OCI-LY7 (cell line): Measurements from ENCODE around the gene SPDL1. TPM values are rescaled to one million over a fixed set of nuclear protein-coding genes. Genes with fewer than 3 reads are reported as not detected.

Experiments used
- BruUV-seq: library from RNA; stranded (reverse); fragments of 400-500 nt; replicated peaks from 2 replicates; lab custom pipeline; 2021; lab: Mats Ljungman, UMichigan
- CTCF ChIA-PET: fragments of 300-600 bp; sonication (Branson Sonifier 250); formaldehyde crosslinking; loops from one replicate; lab custom pipeline; 2022; ENCODE audit warnings: antibody characterized with exemption; ENCODE audit not compliant: unreplicated experiment; lab: Charles Lee
- POLR2A ChIA-PET: fragments of 300-600 bp; sonication (Branson Sonifier 250); formaldehyde crosslinking; loops from one replicate; lab custom pipeline; 2022; ENCODE audit warnings: antibody characterized with exemption; lab: Charles Lee
- DNase-seq: peaks from one replicate; pipeline ENCODE4 v3.0.0-alpha.2; 2015; ENCODE audit warnings: low spot score
- H2AFZ ChIP-seq: fragments of 200-600 bp; sonication (generic), shearing (Covaris generic); 2 replicates; pipeline ENCODE4 v1.6.1; 2014; ENCODE audit warnings: mild to moderate bottlenecking, antibody characterized with exemption, low read length, moderate library complexity
- H3K27ac ChIP-seq: fragments of 200-600 bp; sonication (generic); 2 replicates; pipeline ENCODE4 v1.5.1; 2014; ENCODE audit warnings: mixed run types, low read depth, mild to moderate bottlenecking, moderate library complexity, low read length, inconsistent platforms; ENCODE audit not compliant: poor library complexity, severe bottlenecking
- H3K36me3 ChIP-seq: fragments of 200-600 bp; sonication (generic); 2 replicates; pipeline ENCODE4 v1.6.1; 2014; ENCODE audit warnings: mild to moderate bottlenecking, antibody characterized with exemption, low read length, moderate library complexity, mixed read lengths; ENCODE audit not compliant: insufficient read depth
- H3K4me1 ChIP-seq: fragments of 200-600 bp; sonication (generic); 2 replicates; pipeline ENCODE4 v1.5.1; 2014; ENCODE audit warnings: mild to moderate bottlenecking, low read length; ENCODE audit not compliant: insufficient read depth, poor library complexity, severe bottlenecking
- H3K4me2 ChIP-seq: fragments of 200-600 bp; sonication (generic); 2 replicates; pipeline ENCODE4 v1.6.1; 2014; ENCODE audit warnings: mild to moderate bottlenecking, low read length
- H3K4me3 ChIP-seq: fragments of 200-600 bp; sonication (generic); 2 replicates; pipeline ENCODE4 v1.5.1; 2014; ENCODE audit warnings: mild to moderate bottlenecking, low read depth, low read length; ENCODE audit not compliant: poor library complexity, severe bottlenecking
- H3K79me2 ChIP-seq: fragments of 200-600 bp; sonication (generic); 2 replicates; pipeline ENCODE4 v1.6.1; 2016; ENCODE audit warnings: low read depth, mild to moderate bottlenecking, low read length, moderate library complexity, mixed read lengths; ENCODE audit not compliant: insufficient read depth
- H3K9me2 ChIP-seq: fragments of 200-600 bp; sonication (generic); 2 replicates; pipeline ENCODE4 v1.6.1; 2016; ENCODE audit warnings: mild to moderate bottlenecking, low read length, mixed read lengths; ENCODE audit not compliant: insufficient read depth
- H3K9me3 ChIP-seq: fragments of 200-600 bp; sonication (generic); 2 replicates; pipeline ENCODE4 v1.6.1; 2014; ENCODE audit warnings: mild to moderate bottlenecking, mixed run types, low read length, mixed read lengths
- H4K20me1 ChIP-seq: fragments of 200-600 bp; sonication (generic); 2 replicates; pipeline ENCODE4 v1.6.1; 2014; ENCODE audit warnings: mild to moderate bottlenecking, antibody characterized with exemption, low read length, moderate library complexity, mixed read lengths; ENCODE audit not compliant: insufficient read depth
- CTCF ChIP-seq: fragments of 200-600 bp; sonication (generic); conservative IDR thresholded peaks from 2 replicates; pipeline ENCODE4 v1.5.1; 2014; ENCODE audit warnings: mild to moderate bottlenecking, antibody characterized with exemption, low read length, moderate library complexity, mixed read lengths
- EZH2phosphoT487 ChIP-seq: fragments of 200-600 bp; sonication (generic); IDR thresholded peaks from 2 replicates; pipeline ENCODE4 v1.6.1; 2018; ENCODE audit warnings: low read depth, borderline replicate concordance, mild to moderate bottlenecking, mixed run types, antibody characterized with exemption, low read length, moderate library complexity, mixed read lengths
- intact Hi-C: fragments of 100-400 bp; cut with micrococcal nuclease; formaldehyde crosslinking; loops from one replicate; pipeline ENCODE4 v1.10.0; 2022; ENCODE audit not compliant: unreplicated experiment
- total RNA-seq, 2 experiments: library from RNA; depleted of rRNA in 1 of 2; stranded (reverse); fragments of >200 nt in 1 of 2; shearing (Covaris generic) in 1 of 2; gene quantifications; 2 replicates each; pipeline ENCODE4 v1.2.3, GENCODE V29; 2014 to 2022

The SPDL1 gene
- total RNA-seq, 2 experiments from 2014 or later: 27.4 to 65.9 TPM

GRCh38 chr5:169584998-169585451 is 1.5 kb downstream of the SPDL1 start:
- H3K79me2 ChIP-seq: peaks cover 46% of the 10 kb centered on the region

GRCh38 chr5:169590602-169591001 is 7.0 kb downstream of the SPDL1 start:
- no peak overlapping the region for H3K27ac ChIP-seq
- BruUV-seq: no TSS peak
- peaks cover 27% of the 10 kb centered on the region for H3K79me2 ChIP-seq
- POLR2A ChIA-PET: interaction anchor here (0.7 to 2.3 kb wide), 2 partner anchors 10 to 16 kb away, joined by 3 to 6 read pairs; no protein-coding TSS in a partner anchor
- no peak for DNase-seq
- CTCF ChIA-PET: no interaction called here
- intact Hi-C loops: no loop called here
- TF ChIP-seq CTCF (no peak), EZH2phosphoT487 (no peak)
- H3K9me2 ChIP-seq: no peaks in the 10 kb centered on the region
- no peaks in the 10 kb centered on the region for H3K4me1 ChIP-seq
- no peak overlapping the region for H3K4me3 ChIP-seq
- no peak overlapping the region for H3K4me2 ChIP-seq
- H2AFZ ChIP-seq: no peak overlapping the region
- peaks cover 3% of the 10 kb centered on the region; the same call in 1 of the 2 replicates for H4K20me1 ChIP-seq
- no peaks in the 10 kb centered on the region for H3K9me3 ChIP-seq
- peaks cover 79% of the 10 kb centered on the region for H3K36me3 ChIP-seq

More at GRCh38 chr5:169584998-169585451, 1.5 kb downstream of the SPDL1 start:
- Histone ChIP-seq H3K4me2 (peak overlapping the region; percentile 78), H3K4me3 (peak overlapping the region; percentile 79), H3K9me2 (no peaks in the 10 kb centered on the region), H2AFZ (no peak overlapping the region), H3K4me1 (peaks cover 13% of the 10 kb centered on the region), H3K36me3 (peaks cover 31% of the 10 kb centered on the region), H3K27ac (no peak overlapping the region), H3K9me3 (no peaks in the 10 kb centered on the region), H4K20me1 (peaks cover 11% of the 10 kb centered on the region; the same call in 1 of the 2 replicates)
- BruUV-seq: no TSS peak
- intact Hi-C loops: loop anchor here (5.0 to 10.0 kb wide), 5 partner anchors 283 to 1800 kb away; partner anchors contain the start of genes NPM1, PANK3, RARS1 and SLIT3
- ChIA-PET CTCF (no interaction called here), POLR2A (interaction anchor here (0.7 to 1.3 kb wide), 2 partner anchors 15 to 112 kb away, joined by 3 to 4 read pairs; no protein-coding TSS in a partner anchor)
- TF ChIP-seq EZH2phosphoT487: no peak
- TF ChIP-seq CTCF: peak; percentile 54; the same call in 1 of the 2 replicates
- DNase-seq: no peak

- H3K36me3 ChIP-seq: peaks cover 83% of the 10 kb centered on the region
- H3K4me3 ChIP-seq: no peak overlapping the region
- no peaks in the 10 kb centered on the region for H4K20me1 ChIP-seq
- no peak overlapping the region for H2AFZ ChIP-seq
- H3K9me2 ChIP-seq: no peaks in the 10 kb centered on the region
- CTCF ChIA-PET: no interaction called here
- H3K4me1 ChIP-seq: no peaks in the 10 kb centered on the region
- H3K79me2 ChIP-seq: peaks cover 16% of the 10 kb centered on the region; the same call in 1 of the 2 replicates
- TF ChIP-seq EZH2phosphoT487 (no peak), CTCF (no peak)
- no peak overlapping the region for H3K4me2 ChIP-seq
- DNase-seq: no peak
- BruUV-seq: no TSS peak
- H3K9me3 ChIP-seq: no peaks in the 10 kb centered on the region
- POLR2A ChIA-PET: interaction anchor here (0.7 kb wide), 1 partner anchor 44 kb away, joined by 3 read pairs; no protein-coding TSS in a partner anchor
- no peak overlapping the region for H3K27ac ChIP-seq
- intact Hi-C loops: no loop called here
Observed at GRCh38 chr5:169591636-169592035, 8.1 kb downstream of the SPDL1 start.
